ENCODE results near the gene KCNJ11.

Gene KCNJ11

DNA sequence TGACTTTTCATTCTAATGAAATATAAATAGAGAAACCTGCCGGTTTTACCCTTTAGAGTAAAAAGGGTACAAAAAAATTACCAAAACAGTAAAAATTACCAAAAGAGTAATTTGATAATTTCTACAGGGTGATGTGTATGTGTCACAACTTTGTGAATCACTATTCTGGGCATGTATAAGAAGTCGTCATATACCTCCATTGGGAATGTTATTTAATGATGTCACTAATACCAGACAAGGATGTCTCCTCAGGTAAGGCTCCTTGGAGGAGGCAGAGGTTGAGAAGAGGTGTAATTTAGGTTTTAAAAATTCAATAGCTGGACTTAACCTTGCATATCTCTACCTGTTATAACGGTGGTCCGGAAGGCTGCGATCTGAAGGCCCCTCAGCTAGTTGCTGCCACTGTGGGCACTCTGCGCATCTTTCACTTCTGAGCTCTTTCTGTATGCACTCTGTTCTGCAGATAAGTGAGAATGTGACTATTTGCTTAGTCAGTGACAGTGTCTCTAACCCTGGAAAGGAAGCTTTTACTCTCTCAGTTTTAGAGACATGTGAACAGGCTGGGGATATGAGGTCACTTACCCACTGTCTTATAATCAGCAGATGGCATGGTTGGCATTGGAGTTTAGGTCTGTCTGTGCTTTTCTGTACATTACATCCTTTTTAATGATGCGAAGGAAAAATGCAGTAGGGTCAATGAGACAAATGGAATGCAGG lies 37.8 kb downstream of the KCNJ11 start:
- TF ChIP-seq, protein P1, sequence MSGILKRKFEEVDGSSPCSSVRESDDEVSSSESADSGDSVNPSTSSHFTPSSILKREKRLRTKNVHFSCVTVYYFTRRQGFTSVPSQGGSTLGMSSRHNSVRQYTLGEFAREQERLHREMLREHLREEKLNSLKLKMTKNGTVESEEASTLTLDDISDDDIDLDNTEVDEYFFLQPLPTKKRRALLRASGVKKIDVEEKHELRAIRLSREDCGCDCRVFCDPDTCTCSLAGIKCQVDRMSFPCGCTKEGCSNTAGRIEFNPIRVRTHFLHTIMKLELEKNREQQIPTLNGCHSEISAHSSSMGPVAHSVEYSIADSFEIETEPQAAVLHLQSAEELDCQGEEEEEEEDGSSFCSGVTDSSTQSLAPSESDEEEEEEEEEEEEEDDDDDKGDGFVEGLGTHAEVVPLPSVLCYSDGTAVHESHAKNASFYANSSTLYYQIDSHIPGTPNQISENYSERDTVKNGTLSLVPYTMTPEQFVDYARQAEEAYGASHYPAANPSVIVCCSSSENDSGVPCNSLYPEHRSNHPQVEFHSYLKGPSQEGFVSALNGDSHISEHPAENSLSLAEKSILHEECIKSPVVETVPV (CRISPR knock-in tag; IDR thresholded peaks at IDR 0.05) = no peak
- no peak for TF ChIP-seq ZNF565 (CRISPR knock-in tag; conservative IDR thresholded peaks at IDR 0.05; ENCODE audit: low read depth)
- TF ChIP-seq, protein P2, sequence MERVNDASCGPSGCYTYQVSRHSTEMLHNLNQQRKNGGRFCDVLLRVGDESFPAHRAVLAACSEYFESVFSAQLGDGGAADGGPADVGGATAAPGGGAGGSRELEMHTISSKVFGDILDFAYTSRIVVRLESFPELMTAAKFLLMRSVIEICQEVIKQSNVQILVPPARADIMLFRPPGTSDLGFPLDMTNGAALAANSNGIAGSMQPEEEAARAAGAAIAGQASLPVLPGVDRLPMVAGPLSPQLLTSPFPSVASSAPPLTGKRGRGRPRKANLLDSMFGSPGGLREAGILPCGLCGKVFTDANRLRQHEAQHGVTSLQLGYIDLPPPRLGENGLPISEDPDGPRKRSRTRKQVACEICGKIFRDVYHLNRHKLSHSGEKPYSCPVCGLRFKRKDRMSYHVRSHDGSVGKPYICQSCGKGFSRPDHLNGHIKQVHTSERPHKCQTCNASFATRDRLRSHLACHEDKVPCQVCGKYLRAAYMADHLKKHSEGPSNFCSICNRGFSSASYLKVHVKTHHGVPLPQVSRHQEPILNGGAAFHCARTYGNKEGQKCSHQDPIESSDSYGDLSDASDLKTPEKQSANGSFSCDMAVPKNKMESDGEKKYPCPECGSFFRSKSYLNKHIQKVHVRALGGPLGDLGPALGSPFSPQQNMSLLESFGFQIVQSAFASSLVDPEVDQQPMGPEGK (CRISPR knock-in tag; IDR thresholded peaks at IDR 0.05; ENCODE audit: borderline replicate concordance) = no peak
- ATAC-seq = no peak

DNA sequence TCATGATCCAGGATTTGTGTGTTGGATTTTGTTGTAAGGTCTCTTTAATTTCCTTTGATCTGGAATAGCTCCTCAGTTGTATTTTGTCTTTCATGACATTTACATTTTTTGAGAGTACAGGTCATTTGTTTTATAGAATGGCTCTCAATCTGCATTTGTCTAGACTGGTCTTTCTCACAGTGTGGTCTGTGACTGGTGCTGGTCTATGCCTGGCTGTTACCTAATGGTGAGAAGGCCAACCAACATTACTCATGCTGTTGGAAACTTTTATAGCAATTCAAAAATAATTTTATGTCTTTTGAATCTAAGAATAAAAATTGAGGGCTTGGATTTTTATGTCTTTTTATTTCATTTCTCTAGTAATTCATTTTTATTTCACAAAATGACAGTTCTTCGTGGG lies 40.8 kb downstream of the KCNJ11 start:
- no peak for ATAC-seq

DNA sequence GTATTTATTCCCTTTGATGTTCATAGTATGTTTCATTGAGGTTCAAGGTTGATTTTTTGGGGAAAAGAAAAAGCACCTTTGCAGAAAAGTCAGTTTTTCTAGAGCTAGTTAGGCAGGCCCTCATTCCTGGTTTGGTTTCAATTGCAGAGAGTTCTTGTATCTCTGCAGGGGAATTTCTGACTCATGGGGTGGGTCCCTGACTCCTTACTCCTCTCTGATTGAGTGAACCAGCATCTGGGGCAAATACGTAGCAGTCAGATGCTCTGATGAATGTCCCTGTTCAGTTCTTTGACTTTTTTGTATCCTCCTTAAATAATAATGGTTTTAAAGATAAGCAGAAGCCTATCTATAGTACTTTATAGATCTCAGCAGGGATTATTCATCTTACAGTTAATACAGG lies 44.6 kb downstream of the KCNJ11 start:
- peak; percentile 88 for ATAC-seq
- TF ChIP-seq GLIS3 (CRISPR knock-in tag; IDR thresholded peaks at IDR 0.05) = no peak
- no peak for TF ChIP-seq ZFP3 (CRISPR knock-in tag; IDR thresholded peaks at IDR 0.05)
- no peak for TF ChIP-seq ARNTL (CRISPR knock-in tag; IDR thresholded peaks at IDR 0.05; ENCODE audit: borderline replicate concordance, low read depth)
- TF ChIP-seq ZNF70 (CRISPR knock-in tag; IDR thresholded peaks at IDR 0.05) = no peak
- no peak for TF ChIP-seq ZFP30 (CRISPR knock-in tag; IDR thresholded peaks at IDR 0.05)
- TF ChIP-seq, protein P3, sequence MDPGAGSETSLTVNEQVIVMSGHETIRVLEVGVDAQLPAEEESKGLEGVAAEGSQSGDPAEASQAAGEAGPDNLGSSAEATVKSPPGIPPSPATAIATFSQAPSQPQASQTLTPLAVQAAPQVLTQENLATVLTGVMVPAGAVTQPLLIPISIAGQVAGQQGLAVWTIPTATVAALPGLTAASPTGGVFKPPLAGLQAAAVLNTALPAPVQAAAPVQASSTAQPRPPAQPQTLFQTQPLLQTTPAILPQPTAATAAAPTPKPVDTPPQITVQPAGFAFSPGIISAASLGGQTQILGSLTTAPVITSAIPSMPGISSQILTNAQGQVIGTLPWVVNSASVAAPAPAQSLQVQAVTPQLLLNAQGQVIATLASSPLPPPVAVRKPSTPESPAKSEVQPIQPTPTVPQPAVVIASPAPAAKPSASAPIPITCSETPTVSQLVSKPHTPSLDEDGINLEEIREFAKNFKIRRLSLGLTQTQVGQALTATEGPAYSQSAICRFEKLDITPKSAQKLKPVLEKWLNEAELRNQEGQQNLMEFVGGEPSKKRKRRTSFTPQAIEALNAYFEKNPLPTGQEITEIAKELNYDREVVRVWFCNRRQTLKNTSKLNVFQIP (CRISPR knock-in tag; IDR thresholded peaks at IDR 0.05; ENCODE audit: borderline replicate concordance, low read depth) = no peak
- no peak for TF ChIP-seq PPARA (CRISPR knock-in tag; IDR thresholded peaks at IDR 0.05; ENCODE audit: borderline replicate concordance)
- no peak for TF ChIP-seq ZNF565 (CRISPR knock-in tag; conservative IDR thresholded peaks at IDR 0.05; ENCODE audit: low read depth)
- no peak for TF ChIP-seq OSR1 (CRISPR knock-in tag; IDR thresholded peaks at IDR 0.05)
- no peak for TF ChIP-seq BACH2 (CRISPR knock-in tag; IDR thresholded peaks at IDR 0.05; ENCODE audit: borderline replicate concordance)
- TF ChIP-seq, protein P4, sequence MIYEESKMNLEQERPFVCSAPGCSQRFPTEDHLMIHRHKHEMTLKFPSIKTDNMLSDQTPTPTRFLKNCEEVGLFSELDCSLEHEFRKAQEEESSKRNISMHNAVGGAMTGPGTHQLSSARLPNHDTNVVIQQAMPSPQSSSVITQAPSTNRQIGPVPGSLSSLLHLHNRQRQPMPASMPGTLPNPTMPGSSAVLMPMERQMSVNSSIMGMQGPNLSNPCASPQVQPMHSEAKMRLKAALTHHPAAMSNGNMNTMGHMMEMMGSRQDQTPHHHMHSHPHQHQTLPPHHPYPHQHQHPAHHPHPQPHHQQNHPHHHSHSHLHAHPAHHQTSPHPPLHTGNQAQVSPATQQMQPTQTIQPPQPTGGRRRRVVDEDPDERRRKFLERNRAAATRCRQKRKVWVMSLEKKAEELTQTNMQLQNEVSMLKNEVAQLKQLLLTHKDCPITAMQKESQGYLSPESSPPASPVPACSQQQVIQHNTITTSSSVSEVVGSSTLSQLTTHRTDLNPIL (CRISPR knock-in tag; IDR thresholded peaks at IDR 0.05; ENCODE audit: low read depth) = no peak
- TF ChIP-seq, protein P5, sequence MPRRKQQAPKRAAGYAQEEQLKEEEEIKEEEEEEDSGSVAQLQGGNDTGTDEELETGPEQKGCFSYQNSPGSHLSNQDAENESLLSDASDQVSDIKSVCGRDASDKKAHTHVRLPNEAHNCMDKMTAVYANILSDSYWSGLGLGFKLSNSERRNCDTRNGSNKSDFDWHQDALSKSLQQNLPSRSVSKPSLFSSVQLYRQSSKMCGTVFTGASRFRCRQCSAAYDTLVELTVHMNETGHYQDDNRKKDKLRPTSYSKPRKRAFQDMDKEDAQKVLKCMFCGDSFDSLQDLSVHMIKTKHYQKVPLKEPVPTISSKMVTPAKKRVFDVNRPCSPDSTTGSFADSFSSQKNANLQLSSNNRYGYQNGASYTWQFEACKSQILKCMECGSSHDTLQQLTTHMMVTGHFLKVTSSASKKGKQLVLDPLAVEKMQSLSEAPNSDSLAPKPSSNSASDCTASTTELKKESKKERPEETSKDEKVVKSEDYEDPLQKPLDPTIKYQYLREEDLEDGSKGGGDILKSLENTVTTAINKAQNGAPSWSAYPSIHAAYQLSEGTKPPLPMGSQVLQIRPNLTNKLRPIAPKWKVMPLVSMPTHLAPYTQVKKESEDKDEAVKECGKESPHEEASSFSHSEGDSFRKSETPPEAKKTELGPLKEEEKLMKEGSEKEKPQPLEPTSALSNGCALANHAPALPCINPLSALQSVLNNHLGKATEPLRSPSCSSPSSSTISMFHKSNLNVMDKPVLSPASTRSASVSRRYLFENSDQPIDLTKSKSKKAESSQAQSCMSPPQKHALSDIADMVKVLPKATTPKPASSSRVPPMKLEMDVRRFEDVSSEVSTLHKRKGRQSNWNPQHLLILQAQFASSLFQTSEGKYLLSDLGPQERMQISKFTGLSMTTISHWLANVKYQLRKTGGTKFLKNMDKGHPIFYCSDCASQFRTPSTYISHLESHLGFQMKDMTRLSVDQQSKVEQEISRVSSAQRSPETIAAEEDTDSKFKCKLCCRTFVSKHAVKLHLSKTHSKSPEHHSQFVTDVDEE (CRISPR knock-in tag; IDR thresholded peaks at IDR 0.05) = no peak

More for the DNA sequence above, 40.8 kb downstream of the KCNJ11 start:
- TF ChIP-seq CSDC2 (CRISPR knock-in tag; IDR thresholded peaks at IDR 0.05) (no peak), OSR1 (CRISPR knock-in tag; IDR thresholded peaks at IDR 0.05) (no peak), GLIS3 (CRISPR knock-in tag; IDR thresholded peaks at IDR 0.05) (no peak), ZNF8 (CRISPR knock-in tag; IDR thresholded peaks at IDR 0.05) (no peak), ESRRG (CRISPR knock-in tag; IDR thresholded peaks at IDR 0.05) (no peak), ZNF565 (CRISPR knock-in tag; conservative IDR thresholded peaks at IDR 0.05; ENCODE audit: low read depth) (no peak), SNAI2 (CRISPR knock-in tag; IDR thresholded peaks at IDR 0.05) (no peak), ARNTL (CRISPR knock-in tag; IDR thresholded peaks at IDR 0.05; ENCODE audit: borderline replicate concordance, low read depth) (no peak)
- TF ChIP-seq, protein P3 (CRISPR knock-in tag; IDR thresholded peaks at IDR 0.05; ENCODE audit: borderline replicate concordance, low read depth) = no peak
- TF ChIP-seq, protein P5 (CRISPR knock-in tag; IDR thresholded peaks at IDR 0.05) = no peak
- TF ChIP-seq, protein P4 (CRISPR knock-in tag; IDR thresholded peaks at IDR 0.05; ENCODE audit: low read depth) = no peak
